GM12891 (cell line): ENCODE data around the gene XPO4.

Experiments used
- PAX5 ChIP-seq: IDR thresholded peaks from 2 replicates; pipeline ENCODE4 v1.6.1; 2011; ENCODE audit warnings: low read length, moderate library complexity, mild to moderate bottlenecking; ENCODE audit not compliant: insufficient read depth, severe bottlenecking
- POLR2A ChIP-seq: IDR thresholded peaks from 2 replicates; pipeline ENCODE4 v1.6.1; 2011; ENCODE audit warnings: low read depth, low read length, control low read depth
- POLR2AphosphoS5 ChIP-seq: IDR thresholded peaks from 2 replicates; pipeline ENCODE4 v1.6.1; 2011; ENCODE audit warnings: low read depth, low read length, control low read depth
- POU2F2 ChIP-seq: IDR thresholded peaks from 2 replicates; pipeline ENCODE4 v1.6.1; 2011; ENCODE audit warnings: low read depth, mild to moderate bottlenecking, control low read depth, low read length, moderate library complexity
- SPI1 ChIP-seq: IDR thresholded peaks from 2 replicates; pipeline ENCODE4 v1.6.1; 2011; ENCODE audit warnings: low read depth, low read length, control low read depth
- TAF1 ChIP-seq: IDR thresholded peaks from 2 replicates; pipeline ENCODE4 v1.6.1; 2011; ENCODE audit warnings: low read depth, low read length, control low read depth

GRCh38 chr13:20775961-20776360 is 126.6 kb downstream of the XPO4 start:
- TF ChIP-seq POLR2A (no peak), POLR2AphosphoS5 (no peak), TAF1 (no peak), SPI1 (no peak), PAX5 (no peak), POU2F2 (no peak)
